HEK293 (cell line): ENCODE results near the gene ZNF436.
A peak's percentile ranks its signal among the peaks of the same experiment; 100 is the strongest.

Experiments
- CTCF ChIA-PET: fragments of 350-600 bp; formaldehyde crosslinking; extraction: SDS; loops from one replicate; lab custom pipeline; 2021; ENCODE audit warnings: antibody characterized with exemption; lab: Yijun Ruan, JAX
- POLR2A ChIA-PET: fragments of 300-600 bp; formaldehyde crosslinking; extraction: SDS; loops from one replicate; lab custom pipeline; 2020; ENCODE audit warnings: antibody characterized with exemption, inconsistent platforms; lab: Yijun Ruan, JAX
- H3K27ac ChIP-seq: fragments of 200-500 bp; sonication (Bioruptor generic); 2 replicates; pipeline ENCODE4 v1.5.1; 2014; ENCODE audit warnings: low read depth, low read length, control low read depth, inconsistent platforms; ENCODE audit errors: extremely low read depth
- H3K36me3 ChIP-seq, 2 experiments: fragments of 200-500 bp in 1 of 2; sonication (Bioruptor generic) in 1 of 2; 1 replicate in 1 of 2; 2 replicates in 1 of 2; pipeline ENCODE4 v1.5.1; 2014 to 2017; ENCODE audit warnings: inconsistent platforms in 2 of 2, low read length in 2 of 2; ENCODE audit not compliant: control insufficient read depth in 2 of 2, insufficient read depth in 1 of 2
- H3K4me1 ChIP-seq: fragments of 200-500 bp; sonication (Bioruptor generic); 2 replicates; pipeline ENCODE4 v1.5.1; 2014; ENCODE audit warnings: mild to moderate bottlenecking, low read length, inconsistent platforms; ENCODE audit not compliant: control insufficient read depth, insufficient read depth
- H3K4me3 ChIP-seq: 2 replicates; pipeline ENCODE4 v1.5.1; 2011; ENCODE audit warnings: low read depth, mild to moderate bottlenecking, control low read depth, low read length, moderate library complexity
- H3K9me3 ChIP-seq: fragments of 200-500 bp; sonication (Bioruptor generic); 2 replicates; pipeline ENCODE4 v1.5.1; 2014; ENCODE audit warnings: low read depth, low read length, inconsistent platforms; ENCODE audit not compliant: control insufficient read depth, insufficient read depth
- GFI1B ChIP-seq: fragments of 450-650 bp; formaldehyde crosslinking; IDR thresholded peaks from 2 replicates; pipeline ENCODE4 v1.5.1; 2016; ENCODE audit warnings: missing biosample characterization, missing genetic modification characterization
- KLF1 ChIP-seq: fragments of 450-650 bp; formaldehyde crosslinking; IDR thresholded peaks from 2 replicates; pipeline ENCODE4 v1.5.1; 2016; ENCODE audit warnings: missing biosample characterization, missing genetic modification characterization
- MZF1 ChIP-seq: fragments of 450-650 bp; formaldehyde crosslinking; IDR thresholded peaks from 2 replicates; pipeline ENCODE4 v1.5.1; 2017; ENCODE audit warnings: missing biosample characterization, missing genetic modification characterization, borderline replicate concordance
- PRDM1 ChIP-seq: fragments of 450-650 bp; formaldehyde crosslinking; IDR thresholded peaks from 2 replicates; pipeline ENCODE4; 2016; ENCODE audit warnings: missing biosample characterization, missing genetic modification characterization
- TCF7L2 ChIP-seq: IDR thresholded peaks from 2 replicates; pipeline ENCODE4 v1.6.1; 2011; ENCODE audit warnings: low read depth, mild to moderate bottlenecking, inconsistent platforms, low read length, moderate library complexity, borderline replicate concordance
- YY2 ChIP-seq: fragments of 450-650 bp; formaldehyde crosslinking; IDR thresholded peaks from 2 replicates; pipeline ENCODE4 v1.5.1; 2016; ENCODE audit warnings: missing biosample characterization, missing genetic modification characterization
- ZNF174 ChIP-seq: fragments of 450-650 bp; formaldehyde crosslinking; IDR thresholded peaks from 2 replicates; pipeline ENCODE4 v1.5.0; 2017; ENCODE audit warnings: missing biosample characterization, mild to moderate bottlenecking, missing genetic modification characterization
- ZNF280C ChIP-seq: fragments of 450-650 bp; formaldehyde crosslinking; IDR thresholded peaks from 2 replicates; pipeline ENCODE4 v1.5.1; 2016; ENCODE audit warnings: missing biosample characterization, missing genetic modification characterization
- ZNF292 ChIP-seq: fragments of 450-650 bp; formaldehyde crosslinking; IDR thresholded peaks from 2 replicates; pipeline ENCODE4 v1.5.1; 2016; ENCODE audit warnings: low read depth, missing biosample characterization, missing genetic modification characterization, borderline replicate concordance
- ZNF302 ChIP-seq: fragments of 450-650 bp; formaldehyde crosslinking; IDR thresholded peaks from 2 replicates; pipeline ENCODE4 v1.5.1; 2016; ENCODE audit warnings: missing biosample characterization, missing genetic modification characterization, low read depth
- ZNF335 ChIP-seq: fragments of 450-650 bp; formaldehyde crosslinking; conservative IDR thresholded peaks from 2 replicates; pipeline ENCODE4 v1.5.1; 2016; ENCODE audit warnings: missing biosample characterization, missing genetic modification characterization
- ZNF404 ChIP-seq: fragments of 450-650 bp; formaldehyde crosslinking; IDR thresholded peaks from 2 replicates; pipeline ENCODE4 v1.5.1; 2017; ENCODE audit warnings: missing biosample characterization, missing genetic modification characterization
- ZNF416 ChIP-seq: fragments of 450-650 bp; formaldehyde crosslinking; IDR thresholded peaks from 2 replicates; pipeline ENCODE4 v1.5.1; 2016; ENCODE audit warnings: missing biosample characterization, missing genetic modification characterization
- ZNF549 ChIP-seq: fragments of 450-650 bp; IDR thresholded peaks from 2 replicates; pipeline ENCODE4 v1.5.1; 2018; ENCODE audit warnings: missing biosample characterization, missing genetic modification characterization, mild to moderate bottlenecking, inconsistent platforms, moderate library complexity
- ZNF658 ChIP-seq: fragments of 450-650 bp; formaldehyde crosslinking; IDR thresholded peaks from 2 replicates; pipeline ENCODE4; 2016; ENCODE audit warnings: missing biosample characterization, missing genetic modification characterization
- ZNF692 ChIP-seq: fragments of 450-650 bp; formaldehyde crosslinking; IDR thresholded peaks from 2 replicates; pipeline ENCODE4 v1.5.1; 2016; ENCODE audit warnings: missing biosample characterization, missing genetic modification characterization
- ZNF701 ChIP-seq: fragments of 450-650 bp; formaldehyde crosslinking; IDR thresholded peaks from 2 replicates; pipeline ENCODE4 v1.5.1; 2016; ENCODE audit warnings: missing biosample characterization, missing genetic modification characterization

Gene ZNF436

GRCh38 chr1:23362218-23362713 lies 7.4 kb downstream of the ZNF436 start (continued):
- 0 out of 2 replicates have a peak, but pooled peaks have one; percentile 53 for TF ChIP-seq ZNF280C (tag by site-specific recombination)

- CTCF ChIA-PET, result no interaction called here
- H3K36me3 ChIP-seq, result peaks cover 0 to 41% of the 10 kb centered on the region in 2 experiments; a peak in 1 of 3 replicates
- no peak for TF ChIP-seq PRDM1
- TF ChIP-seq GFI1B, result no peak
- TF ChIP-seq ZNF701 (tag by site-specific recombination), result no peak
- no peak for TF ChIP-seq TCF7L2
- TF ChIP-seq KLF1 (tag by site-specific recombination), result no peak
- TF ChIP-seq ZNF335 (tag by site-specific recombination), result no peak
Observed at GRCh38 chr1:23358310-23358875, 11.2 kb downstream of the ZNF436 start.

GRCh38 chr1:23357138-23357908 lies 12.3 kb downstream of the ZNF436 start:
- CTCF ChIA-PET, result interaction anchor here (0.5 kb wide), 1 partner anchor 275 kb away, joined by 7 read pairs; no protein-coding TSS in a partner anchor
- H3K4me3 ChIP-seq, result no peak overlapping the region
- no peaks in the 10 kb centered on the region for H3K9me3 ChIP-seq
- H3K4me1 ChIP-seq, result no peaks in the 10 kb centered on the region
- TF ChIP-seq ZNF658 (no peak), ZNF174 (tag by site-specific recombination) (no peak), ZNF404 (tag by site-specific recombination) (no peak), ZNF302 (tag by site-specific recombination) (no peak)
- POLR2A ChIA-PET, result interaction anchor here (1.6 to 2.9 kb wide), 2 partner anchors 11 to 13 kb away, joined by 9 to 12 read pairs; partner anchors contain the start of gene HNRNPR
- H3K36me3 ChIP-seq, result peaks cover 0 to 30% of the 10 kb centered on the region in 2 experiments; a peak in 1 of 3 replicates
- H3K27ac ChIP-seq, result no peak overlapping the region

More at GRCh38 chr1:23358310-23358875, 11.2 kb downstream of the ZNF436 start:
- Histone ChIP-seq H3K4me3 (no peak overlapping the region), H3K4me1 (no peaks in the 10 kb centered on the region), H3K9me3 (no peaks in the 10 kb centered on the region), H3K27ac (no peak overlapping the region)
- POLR2A ChIA-PET, result interaction anchor here (1.6 to 2.9 kb wide), 2 partner anchors 10 to 14 kb away, joined by 9 to 12 read pairs; partner anchors contain the start of gene HNRNPR

- CTCF ChIA-PET, result interaction anchor here (0.5 kb wide), 1 partner anchor 275 kb away, joined by 7 read pairs; no protein-coding TSS in a partner anchor
- POLR2A ChIA-PET, result interaction anchor here (1.2 to 2.9 kb wide), 2 partner anchors 12 kb away, joined by 3 to 12 read pairs; partner anchors contain the start of gene HNRNPR
- Histone ChIP-seq H3K4me1 (no peaks in the 10 kb centered on the region), H3K9me3 (no peaks in the 10 kb centered on the region), H3K27ac (no peak overlapping the region), H3K36me3 (peaks cover 0 to 23% of the 10 kb centered on the region in 2 experiments; a peak in 1 of 3 replicates), H3K4me3 (no peak overlapping the region)
- TF ChIP-seq ZNF416 (tag by site-specific recombination), result no peak
- no peak for TF ChIP-seq MZF1
- no peak for TF ChIP-seq YY2 (tag by site-specific recombination)
- TF ChIP-seq ZNF292 (tag by site-specific recombination), result no peak
- no peak for TF ChIP-seq ZNF692 (tag by site-specific recombination)
- TF ChIP-seq ZNF549 (tag by site-specific recombination), result no peak
Observed at GRCh38 chr1:23356471-23357137, 13.0 kb downstream of the ZNF436 start.
